GM21423 (cell line): Measurements from ENCODE around the gene YTHDC1.
A peak's percentile ranks its signal among the peaks of the same experiment; 100 is the strongest.
"Not testable (repeated sequence)": the region's sequence is repeated elsewhere in the genome, so short reads cannot be mapped to it uniquely, and the experiment has no call there.

Experiments used
- ATAC-seq: cut with Tn5 transposase; IDR thresholded peaks from one replicate; pipeline ENCODE4 v1.9.1; 2021; ENCODE audit warnings: mild to moderate bottlenecking, moderate library complexity; ENCODE audit not compliant: unreplicated experiment

The YTHDC1 gene

GRCh38 chr4:68297137-68297536, 52.8 kb downstream of the YTHDC1 start:
- no peak for ATAC-seq

DNA sequence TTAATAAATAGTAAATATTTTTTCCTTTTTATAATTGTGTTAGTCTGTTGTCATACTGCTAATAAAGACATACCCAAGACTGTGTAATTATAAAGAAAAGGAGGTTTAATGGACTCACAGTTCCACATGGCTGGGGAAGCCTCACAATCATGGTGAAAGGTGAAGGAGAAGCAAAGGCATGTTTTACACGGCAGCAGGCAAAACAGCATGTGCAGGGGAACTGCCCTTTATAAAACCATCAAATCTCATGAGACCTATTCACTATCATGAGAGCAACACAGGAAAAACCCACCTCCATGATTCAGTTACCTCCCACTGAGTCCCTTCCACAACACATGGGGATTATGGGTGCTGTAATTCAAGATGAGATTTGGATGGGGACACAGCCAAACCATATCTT, 58.6 kb downstream of the YTHDC1 start:
- no peak for ATAC-seq

- ATAC-seq = no peak
These were observed 61.5 kb downstream of the YTHDC1 start for GRCh38 chr4:68288393-68288740.

DNA sequence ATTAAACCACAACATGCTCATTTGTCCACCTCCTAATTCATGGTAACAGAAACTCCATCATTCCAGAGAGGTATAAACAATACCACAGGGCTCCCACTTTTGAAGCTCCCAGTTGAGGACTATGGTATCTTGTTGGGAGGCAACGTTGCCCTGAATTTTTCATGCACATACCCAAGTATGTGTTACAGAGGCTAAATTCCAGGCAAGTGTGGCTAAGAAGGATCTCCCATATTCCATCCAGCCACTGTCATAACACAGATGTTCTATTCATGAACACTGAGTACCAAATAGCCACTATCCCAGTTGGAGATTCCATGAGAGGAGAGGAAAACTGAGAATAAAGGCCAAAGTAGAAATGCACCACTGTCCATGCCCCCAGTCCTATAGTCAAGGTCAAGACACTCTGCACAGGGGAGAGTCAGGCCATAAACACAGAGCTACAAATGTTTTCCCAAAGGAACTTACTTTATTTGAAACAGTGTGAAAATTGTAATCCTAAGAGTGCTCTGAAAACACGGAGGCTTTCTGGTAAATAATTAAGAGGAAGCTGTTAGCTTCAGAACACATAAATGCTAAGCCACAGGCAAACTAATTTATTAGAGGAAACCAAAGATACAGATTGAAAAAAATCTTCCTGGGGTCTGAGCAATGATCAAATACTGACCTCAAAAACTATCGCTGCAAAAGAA, 62.0 kb downstream of the YTHDC1 start:
- ATAC-seq = no peak

DNA sequence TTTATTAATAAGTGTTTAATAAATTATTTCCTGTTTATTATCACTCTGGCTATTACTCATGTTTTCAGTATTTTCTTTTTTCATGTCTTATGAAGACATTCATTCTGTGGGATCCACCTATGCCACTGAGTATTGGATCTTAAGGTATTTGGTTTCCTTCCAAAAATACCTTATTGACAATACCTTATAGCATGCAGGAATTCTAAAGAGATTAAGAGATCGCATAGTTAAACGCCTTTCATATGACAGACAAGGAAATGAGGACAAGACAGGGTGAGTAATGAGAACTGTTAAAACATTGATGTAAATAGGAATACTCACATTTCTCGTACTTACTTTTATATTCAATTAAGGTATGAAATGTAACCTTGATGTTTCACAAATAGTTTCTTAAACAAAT, 66.2 kb downstream of the YTHDC1 start:
- ATAC-seq = no peak

GRCh38 chr4:68283095-68283494, 66.8 kb downstream of the YTHDC1 start:
- ATAC-seq = no peak

- not testable (repeated sequence) for ATAC-seq
These were observed 67.8 kb downstream of the YTHDC1 start for GRCh38 chr4:68281796-68282740.

GRCh38 chr4:68278029-68278428, 71.9 kb downstream of the YTHDC1 start:
- ATAC-seq = no peak

DNA sequence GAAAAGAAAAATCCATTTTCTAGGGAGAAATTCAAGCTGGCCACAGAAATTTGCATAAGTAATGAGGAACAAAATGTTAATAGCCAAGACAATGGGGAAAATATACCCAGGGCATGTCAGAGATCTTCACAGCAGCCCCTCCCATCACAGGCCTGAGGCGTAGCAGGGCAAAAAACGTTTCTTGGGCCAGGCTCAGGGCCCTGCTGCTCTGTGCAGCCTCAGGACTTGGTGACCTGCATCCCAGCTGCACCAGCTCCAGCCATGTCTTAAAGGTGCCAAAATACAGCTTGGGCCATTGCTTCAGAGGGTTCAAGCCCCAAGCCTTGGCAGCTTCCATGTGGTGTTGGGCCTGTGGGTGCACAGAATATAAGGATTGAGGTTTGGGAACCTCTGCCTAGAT, 72.3 kb downstream of the YTHDC1 start:
- ATAC-seq = no peak

- no peak for ATAC-seq
These were observed 77.0 kb downstream of the YTHDC1 start for GRCh38 chr4:68272860-68273259.

GRCh38 chr4:68272380-68272779, 77.5 kb downstream of the YTHDC1 start:
- ATAC-seq = peak; percentile 57

DNA sequence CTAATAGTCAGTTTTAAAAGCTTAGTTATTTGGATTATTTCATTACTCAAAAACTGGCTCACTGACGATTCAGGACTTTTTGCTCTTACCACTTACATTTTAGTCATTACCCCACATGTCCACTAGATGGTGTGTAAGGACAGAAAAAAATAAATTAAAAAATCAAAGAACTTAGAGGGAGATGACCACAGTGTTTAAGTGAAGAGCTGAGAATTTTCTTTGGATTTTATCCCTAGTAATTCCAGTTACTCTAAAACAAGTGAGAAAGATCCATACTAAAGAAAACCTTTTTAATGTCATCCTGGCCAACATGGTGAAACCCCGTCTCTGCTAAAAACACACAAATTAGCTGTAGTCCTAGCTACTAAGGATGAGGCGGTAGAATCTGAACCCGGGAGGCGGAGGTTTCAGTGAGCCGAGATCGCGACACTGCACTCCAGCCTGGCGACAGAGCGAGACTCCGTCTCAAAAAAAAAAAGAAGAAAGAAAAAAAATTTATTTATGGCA, 78.0 kb downstream of the YTHDC1 start:
- peak; percentile 62 for ATAC-seq

- ATAC-seq = no peak
These were observed 82.4 kb downstream of the YTHDC1 start for GRCh38 chr4:68267433-68267944.

DNA sequence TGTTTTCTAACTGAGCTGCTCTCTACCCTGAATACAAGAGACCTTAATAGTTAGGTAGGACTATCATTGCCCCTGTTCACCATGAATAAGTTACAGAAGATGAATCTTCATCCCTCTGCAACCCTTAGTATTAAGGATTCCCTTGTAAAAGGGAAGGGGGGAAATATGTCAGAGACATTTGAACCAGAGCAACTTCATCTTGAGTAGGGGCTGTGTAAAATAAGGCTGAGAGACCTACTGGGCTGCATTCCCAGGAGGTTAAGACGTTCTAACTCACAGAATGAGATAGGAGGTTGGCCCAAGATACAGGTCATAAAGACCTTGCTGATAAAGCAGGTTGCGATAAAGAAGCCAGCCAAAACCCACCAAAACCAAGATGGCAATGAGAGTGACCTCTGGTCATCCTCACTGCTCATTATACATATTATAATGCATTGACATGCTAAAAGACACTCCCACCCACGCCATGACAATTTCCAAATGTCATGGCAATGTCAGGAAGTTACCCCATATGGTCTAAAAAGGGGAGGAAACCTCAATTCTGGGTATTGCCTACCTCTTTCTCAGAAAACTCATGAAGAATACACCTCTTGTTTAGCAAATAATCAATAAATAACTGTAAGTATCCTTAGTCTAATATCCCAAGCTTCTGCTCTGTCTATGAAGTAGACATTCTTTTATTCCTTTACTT, 84.9 kb downstream of the YTHDC1 start:
- no peak for ATAC-seq
